HFF-Myc (cell line): ENCODE data around the gene PRSS27.

ENCODE experiments used
- DNase-seq: peaks from one replicate; pipeline ENCODE4 v3.0.0-alpha.2; 2011; ENCODE audit warnings: low read depth; ENCODE audit errors: extremely low read depth
- H3K4me3 ChIP-seq: replicated peaks from 2 replicates; pipeline ENCODE4 v1.5.1; 2011; ENCODE audit warnings: low read depth, mild to moderate bottlenecking, control low read depth, low read length
- TF ChIP-seq, protein P1 (sequence below): IDR thresholded peaks from 2 replicates; pipeline ENCODE4 v1.5.1; 2012; ENCODE audit warnings: mild to moderate bottlenecking, low read depth, low read length, control low read depth; ENCODE audit errors: missing control alignments

PRSS27 gene

DNA sequence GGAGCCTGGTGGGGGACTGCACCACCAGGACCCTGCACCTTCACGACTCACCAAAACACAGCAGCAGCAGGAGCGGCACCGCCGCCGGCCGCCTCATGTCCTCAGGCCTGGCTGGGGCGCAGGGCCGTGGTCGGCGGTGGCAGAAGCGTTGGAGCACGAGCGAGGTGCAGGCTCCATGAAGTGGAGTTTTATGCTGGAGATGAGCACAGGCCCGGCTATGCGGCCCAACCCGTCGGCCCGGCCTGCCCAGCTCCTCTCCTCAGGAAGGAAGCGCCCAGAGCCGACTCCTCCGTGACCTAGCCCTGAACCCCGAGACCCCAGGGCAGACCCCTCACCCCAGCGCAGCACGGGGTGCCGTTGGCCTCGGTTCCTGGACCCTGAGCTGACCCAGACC is at the start of gene PRSS27:
TSS of gene PRSS27 (minus strand) at position 161 of the 394 bp plus-strand sequence. CDS start at position 97, 64 bp downstream.
- DNase-seq = no peak
- peak within 1 kb of the TSS; percentile 54 for H3K4me3 ChIP-seq
- TF ChIP-seq, protein P1, sequence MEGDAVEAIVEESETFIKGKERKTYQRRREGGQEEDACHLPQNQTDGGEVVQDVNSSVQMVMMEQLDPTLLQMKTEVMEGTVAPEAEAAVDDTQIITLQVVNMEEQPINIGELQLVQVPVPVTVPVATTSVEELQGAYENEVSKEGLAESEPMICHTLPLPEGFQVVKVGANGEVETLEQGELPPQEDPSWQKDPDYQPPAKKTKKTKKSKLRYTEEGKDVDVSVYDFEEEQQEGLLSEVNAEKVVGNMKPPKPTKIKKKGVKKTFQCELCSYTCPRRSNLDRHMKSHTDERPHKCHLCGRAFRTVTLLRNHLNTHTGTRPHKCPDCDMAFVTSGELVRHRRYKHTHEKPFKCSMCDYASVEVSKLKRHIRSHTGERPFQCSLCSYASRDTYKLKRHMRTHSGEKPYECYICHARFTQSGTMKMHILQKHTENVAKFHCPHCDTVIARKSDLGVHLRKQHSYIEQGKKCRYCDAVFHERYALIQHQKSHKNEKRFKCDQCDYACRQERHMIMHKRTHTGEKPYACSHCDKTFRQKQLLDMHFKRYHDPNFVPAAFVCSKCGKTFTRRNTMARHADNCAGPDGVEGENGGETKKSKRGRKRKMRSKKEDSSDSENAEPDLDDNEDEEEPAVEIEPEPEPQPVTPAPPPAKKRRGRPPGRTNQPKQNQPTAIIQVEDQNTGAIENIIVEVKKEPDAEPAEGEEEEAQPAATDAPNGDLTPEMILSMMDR = no peak

DNA sequence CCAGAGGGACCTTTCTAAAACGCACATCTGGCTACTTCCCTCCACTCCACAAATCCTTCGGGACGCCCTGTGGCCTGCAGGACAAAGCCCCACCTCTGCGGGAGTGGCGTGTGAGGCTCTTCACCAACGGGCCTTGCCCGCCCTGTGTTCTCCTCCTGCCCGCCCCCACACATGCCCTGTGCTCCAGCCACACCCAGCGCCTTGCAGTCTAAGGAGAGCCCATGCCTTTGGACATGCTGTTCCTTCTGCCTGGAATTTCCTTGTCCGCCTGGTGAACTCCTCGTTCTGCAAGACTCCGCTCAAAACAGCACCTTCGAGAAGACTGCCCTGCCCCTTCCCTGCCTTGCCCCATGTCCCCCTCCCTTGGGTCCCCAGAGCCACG is 49.6 kb upstream of the PRSS27 start:
- DNase-seq = no peak
- TF ChIP-seq, protein P1 = no peak
- H3K4me3 ChIP-seq = no peak overlapping the region

DNA sequence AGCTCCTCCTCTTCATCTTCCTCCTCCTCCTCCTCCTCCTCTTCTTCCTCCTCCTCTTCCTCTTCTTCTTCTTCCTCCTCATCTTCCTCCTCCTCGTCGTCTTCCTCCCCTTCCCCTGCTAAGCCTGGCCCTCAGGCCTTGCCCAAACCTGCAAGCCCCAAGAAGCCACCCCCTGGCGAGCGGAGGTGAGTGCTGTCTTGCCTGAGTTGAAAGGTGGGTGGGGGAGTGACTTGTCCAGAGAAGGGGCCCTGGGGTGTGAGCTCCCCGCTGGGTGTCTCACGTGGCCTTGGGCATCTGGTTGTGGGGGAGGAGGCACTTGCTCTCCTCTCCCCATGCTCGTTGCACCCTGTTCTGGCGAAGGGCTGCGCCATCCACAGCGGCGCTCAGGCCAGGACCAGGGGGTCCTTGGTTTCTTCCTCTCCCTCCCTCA is 49.1 kb upstream of the PRSS27 start:
- no peak overlapping the region for H3K4me3 ChIP-seq
- TF ChIP-seq, protein P1 = no peak
- DNase-seq = no peak

DNA sequence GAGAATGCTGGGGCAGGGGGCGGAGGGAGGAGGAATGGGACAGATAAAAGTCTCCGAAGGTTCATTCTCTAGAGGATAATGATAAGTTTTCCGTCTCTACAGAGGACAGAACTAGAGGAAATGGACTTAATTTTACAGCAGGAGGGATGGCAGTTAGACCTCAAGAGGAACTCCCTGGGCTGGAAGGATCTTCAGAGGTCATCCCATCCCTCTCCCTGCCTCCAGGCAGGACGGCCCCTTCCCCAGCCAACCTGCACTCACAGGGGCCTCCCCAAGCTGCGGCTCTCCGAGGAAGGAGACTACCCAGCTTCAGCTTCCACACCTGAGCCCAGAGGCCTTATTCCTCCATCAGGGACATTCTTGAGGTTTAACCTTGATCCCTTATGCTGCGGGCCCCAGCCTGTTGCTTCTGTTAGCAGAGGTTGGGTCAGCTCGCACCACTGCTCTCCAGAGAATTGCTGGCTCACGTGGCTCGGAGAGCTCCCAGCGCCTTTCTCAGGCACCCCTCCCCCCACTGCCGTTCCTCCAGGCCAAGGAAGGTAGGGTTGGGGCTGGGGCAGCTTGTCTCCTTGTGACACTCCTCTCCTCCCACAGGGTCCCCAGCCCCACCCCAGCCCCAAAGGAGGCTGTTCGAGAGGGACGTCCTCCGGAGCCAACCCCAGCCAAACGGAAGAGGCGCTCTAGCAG is 48.5 kb upstream of the PRSS27 start:
- no peak for DNase-seq
- no peak overlapping the region for H3K4me3 ChIP-seq
- TF ChIP-seq, protein P1 = no peak

DNA sequence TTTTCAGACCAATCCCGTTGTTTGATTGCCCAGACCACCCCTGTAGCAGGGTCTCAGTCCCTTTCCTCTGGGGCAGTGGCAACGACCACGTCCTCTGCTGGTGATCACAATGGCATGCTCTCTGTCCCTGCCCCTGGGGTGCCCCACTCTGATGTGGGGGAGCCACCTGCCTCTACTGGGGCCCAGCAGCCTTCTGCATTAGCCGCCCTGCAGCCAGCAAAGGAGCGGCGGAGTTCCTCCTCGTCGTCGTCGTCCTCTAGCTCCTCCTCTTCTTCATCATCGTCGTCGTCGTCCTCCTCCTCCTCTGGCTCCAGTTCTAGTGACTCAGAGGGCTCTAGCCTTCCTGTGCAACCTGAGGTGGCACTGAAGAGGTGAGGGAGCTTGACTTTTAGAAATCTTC is 47.9 kb upstream of the PRSS27 start:
- H3K4me3 ChIP-seq = no peak overlapping the region
- no peak for DNase-seq
- TF ChIP-seq, protein P1 = no peak

DNA sequence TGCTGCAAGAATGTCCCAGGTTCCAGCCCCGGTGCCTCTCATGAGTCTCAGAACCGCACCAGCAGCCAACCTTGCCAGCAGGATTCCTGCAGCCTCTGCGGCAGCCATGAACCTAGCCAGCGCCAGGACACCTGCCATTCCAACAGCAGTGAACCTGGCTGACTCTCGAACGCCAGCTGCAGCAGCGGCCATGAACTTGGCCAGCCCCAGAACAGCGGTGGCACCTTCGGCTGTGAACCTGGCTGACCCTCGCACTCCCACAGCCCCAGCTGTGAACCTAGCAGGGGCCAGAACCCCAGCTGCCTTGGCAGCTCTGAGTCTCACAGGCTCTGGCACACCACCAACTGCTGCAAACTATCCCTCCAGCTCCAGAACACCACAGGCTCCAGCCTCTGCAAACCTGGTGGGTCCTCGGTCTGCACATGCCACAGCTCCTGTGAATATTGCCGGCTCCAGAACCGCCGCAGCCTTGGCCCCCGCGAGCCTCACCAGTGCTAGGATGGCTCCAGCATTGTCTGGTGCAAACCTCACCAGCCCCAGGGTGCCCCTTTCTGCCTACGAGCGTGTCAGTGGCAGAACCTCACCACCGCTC is 47.2 kb upstream of the PRSS27 start:
- TF ChIP-seq, protein P1 = no peak
- H3K4me3 ChIP-seq = no peak overlapping the region
- DNase-seq = no peak
